Measurements from ENCODE around the gene TOLLIP. TPM values are rescaled to one million over a fixed set of nuclear protein-coding genes. Genes with fewer than 3 reads are reported as not detected.

The TOLLIP gene
- polyA plus RNA-seq, 3 donors from 2014 or later, result 40.5 to 47.8 (median 42.2) TPM

DNA sequence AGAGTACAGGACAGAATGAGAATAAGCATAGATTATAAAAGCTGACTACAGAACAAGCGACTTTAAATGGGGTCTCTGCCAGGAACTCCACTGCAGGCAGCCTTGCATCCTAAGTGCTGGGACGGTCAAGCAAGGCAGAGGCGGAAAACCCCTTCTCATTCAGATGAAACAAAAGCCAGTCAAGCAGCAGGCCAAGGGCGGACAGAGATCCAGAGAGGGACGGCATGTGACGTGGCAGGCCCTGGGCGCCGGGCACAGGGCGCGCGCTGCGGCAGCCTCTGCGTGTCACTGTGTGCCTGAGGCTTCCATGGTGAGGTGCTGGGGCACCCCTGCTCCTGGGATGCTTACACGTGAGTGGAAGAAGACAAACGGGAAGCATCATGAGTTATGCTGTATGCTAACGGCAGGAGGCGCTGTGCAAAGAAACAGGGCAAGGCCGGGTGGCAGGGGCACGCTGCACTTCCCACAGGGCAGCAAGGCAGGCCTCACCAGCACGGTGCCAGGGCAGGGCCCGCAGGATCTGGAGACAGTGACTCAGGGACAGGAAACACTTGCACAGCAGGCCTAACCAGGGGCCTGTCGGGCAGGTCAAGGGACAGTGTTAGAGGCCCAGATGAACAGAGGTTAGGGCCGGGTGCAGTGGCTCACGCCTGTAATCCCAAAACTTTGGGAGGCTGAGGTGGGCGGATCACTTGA lies 6.2 kb downstream of the TOLLIP start:
- Mint-ChIP-seq H3K9me3 (no peaks in the 10 kb centered on the region), H3K4me3 (no peak overlapping the region), H3K36me3 (peaks cover 0 to 3% (median 0%) of the 10 kb centered on the region in 3 donors), H3K4me1 (peaks cover 33 to 47% of the 10 kb centered on the region in 2 donors), H3K27me3 (ENCODE audit: low read depth in 3 of 3) (peaks cover under 1 to 8% (median 2%) of the 10 kb centered on the region in 3 donors), H3K27ac (no peak overlapping the region)
- no peak for DNase-seq

DNA sequence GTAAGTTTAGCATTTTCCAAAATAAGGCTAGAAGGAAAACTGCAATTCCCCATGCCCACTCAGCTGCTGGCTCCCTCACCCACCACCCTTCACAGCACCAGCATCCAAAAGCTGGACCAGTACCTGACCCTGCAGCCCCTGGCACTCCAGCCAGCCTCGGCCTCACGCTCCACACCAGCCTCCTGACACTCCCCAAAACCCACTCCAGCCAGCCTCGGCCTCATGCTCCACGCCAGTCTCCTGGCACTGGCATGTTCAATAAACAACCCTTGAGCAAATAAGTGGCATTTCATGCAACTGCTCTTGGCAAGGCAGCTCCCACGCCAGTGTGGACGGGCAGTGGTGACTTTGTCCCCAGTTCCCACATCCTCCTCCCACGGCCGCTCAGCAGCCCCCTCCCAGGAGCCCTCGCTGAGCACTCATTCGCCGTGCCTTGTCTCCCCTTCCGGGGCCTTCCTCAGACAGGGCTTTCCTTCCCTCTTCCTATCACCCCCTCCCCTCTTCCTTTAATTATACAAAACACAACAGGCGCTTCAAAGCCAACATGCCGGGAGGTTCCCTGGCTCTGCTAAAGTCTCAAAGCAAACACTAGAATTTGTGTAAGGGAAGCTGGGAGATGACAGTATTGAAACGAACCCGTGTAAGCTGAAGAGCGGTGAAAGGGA lies 6.8 kb downstream of the TOLLIP start:
- H3K4me1 Mint-ChIP-seq, result peaks cover 26 to 41% of the 10 kb centered on the region in 2 donors
- no peak for DNase-seq
- peaks cover 0 to 4% (median 0%) of the 10 kb centered on the region in 3 donors for H3K27me3 Mint-ChIP-seq (ENCODE audit: low read depth in 3 of 3)
- no peaks in the 10 kb centered on the region for H3K9me3 Mint-ChIP-seq
- H3K27ac Mint-ChIP-seq, result no peak overlapping the region
- no peak overlapping the region for H3K4me3 Mint-ChIP-seq
- H3K36me3 Mint-ChIP-seq, result peaks cover 0 to 3% (median 0%) of the 10 kb centered on the region in 3 donors

DNA sequence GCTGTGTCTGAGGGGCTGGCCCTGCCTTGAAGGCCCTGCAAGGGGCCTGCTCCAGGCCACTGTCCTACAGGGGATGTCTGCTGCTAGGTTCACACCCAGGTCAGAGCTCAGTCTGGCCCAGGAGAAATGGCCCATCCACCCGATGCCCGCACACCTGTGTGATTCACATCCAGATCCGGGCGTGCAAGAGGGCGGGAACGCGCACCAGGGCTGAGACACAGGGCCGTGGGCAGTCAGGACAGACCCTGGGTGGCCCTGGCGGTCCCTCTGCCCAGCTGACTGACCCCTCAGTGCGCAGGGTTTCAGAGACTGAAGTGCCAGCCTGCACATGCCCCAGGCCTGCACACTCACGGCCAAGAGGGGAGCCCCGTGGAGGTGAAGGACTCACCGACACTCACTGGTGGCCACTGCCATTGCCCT lies 7.4 kb downstream of the TOLLIP start:
- H3K4me3 Mint-ChIP-seq, result no peak overlapping the region
- H3K36me3 Mint-ChIP-seq, result peaks cover 0 to 3% (median 0%) of the 10 kb centered on the region in 3 donors
- no peaks in the 10 kb centered on the region for H3K9me3 Mint-ChIP-seq
- H3K4me1 Mint-ChIP-seq, result peaks cover 20 to 36% of the 10 kb centered on the region in 2 donors
- no peak overlapping the region for H3K27ac Mint-ChIP-seq
- DNase-seq, result no peak
- H3K27me3 Mint-ChIP-seq (ENCODE audit: low read depth in 3 of 3), result peaks cover 0 to 3% (median 0%) of the 10 kb centered on the region in 3 donors

DNA sequence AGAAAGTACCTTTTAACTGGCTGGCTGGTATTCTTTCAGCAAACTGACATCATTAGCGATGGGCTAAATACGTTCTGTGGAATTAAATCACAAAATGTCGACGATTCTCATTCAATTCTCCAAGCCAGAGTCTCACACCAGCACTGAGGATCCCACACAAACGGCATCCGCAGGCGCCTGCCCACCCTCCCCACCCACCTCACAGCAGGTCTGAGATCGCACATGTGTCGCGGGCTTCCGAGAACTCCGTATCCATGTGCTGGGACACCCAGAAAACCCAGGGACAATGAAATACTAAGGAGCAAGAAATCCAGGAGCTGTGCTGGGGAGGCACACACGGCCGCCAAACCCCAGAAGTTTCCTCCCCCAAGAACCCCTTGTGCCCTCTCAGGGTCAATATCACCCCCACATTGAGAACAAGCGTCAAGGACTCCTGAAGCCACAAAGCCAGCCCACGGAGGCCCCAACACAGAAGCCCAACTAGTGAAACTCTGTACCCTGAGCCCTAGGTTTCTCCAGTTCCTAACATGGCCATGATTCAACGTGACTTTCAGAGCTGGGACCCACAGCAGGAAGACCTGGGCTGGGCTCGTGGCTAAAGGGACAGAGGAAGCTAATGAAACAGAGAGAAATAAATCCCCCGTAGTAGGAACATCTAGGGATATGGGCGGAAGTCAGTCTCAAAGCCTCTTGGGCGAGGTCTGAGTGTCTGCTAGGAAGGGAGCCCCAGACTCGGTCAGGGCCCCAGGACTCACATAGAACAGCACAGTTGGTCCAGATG lies 8.0 kb downstream of the TOLLIP start:
- H3K27ac Mint-ChIP-seq, result peak overlapping the region in 2 of 6 donors; percentile 36 to 46

DNA sequence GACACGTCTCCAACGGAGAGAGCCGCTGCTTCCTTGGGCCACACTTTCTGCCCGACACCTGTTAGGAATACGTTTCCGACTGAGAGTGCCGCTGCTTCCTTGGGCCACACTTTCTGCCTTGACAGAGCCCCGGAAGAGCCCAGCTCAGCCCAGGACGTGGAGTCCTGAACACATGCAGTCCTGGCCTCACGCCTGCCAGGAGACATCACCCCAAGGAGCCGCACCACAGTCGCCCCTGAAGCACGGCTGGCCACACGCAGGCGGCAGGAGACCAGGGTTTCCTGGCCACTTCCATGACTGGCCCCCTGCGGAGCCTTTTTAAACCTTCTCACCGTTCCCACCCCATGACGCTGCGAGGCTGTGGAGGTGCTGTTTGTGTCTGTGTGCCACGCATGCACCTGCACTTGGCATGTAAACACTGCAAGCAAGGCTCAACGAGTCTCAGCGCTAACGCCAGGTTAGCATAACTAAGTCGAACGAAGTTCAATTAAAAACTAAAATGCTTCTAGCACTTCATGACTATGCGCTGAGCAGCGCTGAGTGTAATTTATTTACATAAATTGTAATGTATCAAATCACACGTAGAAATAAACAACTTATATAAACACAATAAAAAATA lies 8.8 kb downstream of the TOLLIP start:
- no peak for DNase-seq
- Mint-ChIP-seq H3K4me1 (peaks cover 17 to 31% of the 10 kb centered on the region in 2 donors), H3K4me3 (no peak overlapping the region), H3K9me3 (no peaks in the 10 kb centered on the region), H3K36me3 (peaks cover 0 to 3% (median 0%) of the 10 kb centered on the region in 3 donors), H3K27me3 (ENCODE audit: low read depth in 3 of 3) (peaks cover 0 to 3% (median 0%) of the 10 kb centered on the region in 3 donors), H3K27ac (no peak overlapping the region)

More for the DNA sequence above, 8.0 kb downstream of the TOLLIP start:
- DNase-seq, result no peak
- Mint-ChIP-seq H3K27me3 (ENCODE audit: low read depth in 3 of 3) (peaks cover 0 to 3% (median 0%) of the 10 kb centered on the region in 3 donors), H3K9me3 (no peaks in the 10 kb centered on the region), H3K4me1 (peaks cover 15 to 31% of the 10 kb centered on the region in 2 donors), H3K4me3 (no peak overlapping the region), H3K36me3 (peaks cover 0 to 3% (median 0%) of the 10 kb centered on the region in 3 donors)

DNA sequence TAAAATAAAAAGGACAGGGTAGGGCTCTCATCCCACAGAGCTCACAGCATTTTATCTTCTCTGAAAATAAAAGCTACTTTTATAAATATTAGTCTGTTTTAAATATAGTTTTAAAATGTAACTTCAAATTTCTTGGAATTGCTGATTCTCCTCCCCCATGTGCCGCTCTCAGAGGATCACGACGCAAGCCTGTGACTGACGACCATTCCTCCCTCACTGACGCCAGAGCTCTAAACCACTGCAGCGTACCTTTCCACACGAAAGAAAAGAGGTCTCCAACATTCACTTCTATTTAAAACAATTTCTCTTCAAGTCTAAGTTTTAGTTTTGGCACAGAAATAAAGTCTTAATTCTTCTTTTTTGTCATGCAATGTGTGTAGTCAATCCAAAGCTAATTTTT lies 9.3 kb downstream of the TOLLIP start:
- peaks cover 0 to 3% (median 0%) of the 10 kb centered on the region in 3 donors for H3K27me3 Mint-ChIP-seq (ENCODE audit: low read depth in 3 of 3)
- no peak overlapping the region for H3K4me3 Mint-ChIP-seq
- peaks cover 0 to 3% (median 0%) of the 10 kb centered on the region in 3 donors for H3K36me3 Mint-ChIP-seq
- DNase-seq, result no peak
- H3K27ac Mint-ChIP-seq, result no peak overlapping the region
- H3K4me1 Mint-ChIP-seq, result peaks cover 14 to 31% of the 10 kb centered on the region in 2 donors
- no peaks in the 10 kb centered on the region for H3K9me3 Mint-ChIP-seq

DNA sequence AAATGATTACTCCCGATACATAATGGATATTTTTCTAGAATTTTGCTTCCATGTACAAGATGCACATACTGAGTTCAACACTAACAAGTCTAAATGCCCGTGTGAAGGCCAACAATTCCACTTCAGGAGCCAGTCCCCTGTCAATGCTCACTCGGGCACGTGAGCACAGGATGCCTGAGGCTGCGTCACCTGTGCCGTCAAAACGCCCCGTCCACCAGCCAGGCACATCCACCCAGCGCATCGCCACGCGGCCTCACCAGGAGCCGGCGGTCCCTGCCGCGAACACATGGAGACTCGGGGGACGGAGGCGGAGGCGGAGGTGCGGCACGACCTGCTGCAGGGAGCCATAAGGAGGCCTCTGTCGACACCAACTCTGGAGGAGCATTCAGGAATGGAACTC lies 9.8 kb downstream of the TOLLIP start:
- Mint-ChIP-seq H3K27ac (no peak overlapping the region), H3K4me1 (peaks cover 12 to 27% of the 10 kb centered on the region in 2 donors), H3K36me3 (peaks cover 0 to 3% (median 0%) of the 10 kb centered on the region in 3 donors), H3K9me3 (no peaks in the 10 kb centered on the region), H3K27me3 (ENCODE audit: low read depth in 3 of 3) (peaks cover 0 to 3% (median 0%) of the 10 kb centered on the region in 3 donors), H3K4me3 (no peak overlapping the region)
- no peak for DNase-seq

DNA sequence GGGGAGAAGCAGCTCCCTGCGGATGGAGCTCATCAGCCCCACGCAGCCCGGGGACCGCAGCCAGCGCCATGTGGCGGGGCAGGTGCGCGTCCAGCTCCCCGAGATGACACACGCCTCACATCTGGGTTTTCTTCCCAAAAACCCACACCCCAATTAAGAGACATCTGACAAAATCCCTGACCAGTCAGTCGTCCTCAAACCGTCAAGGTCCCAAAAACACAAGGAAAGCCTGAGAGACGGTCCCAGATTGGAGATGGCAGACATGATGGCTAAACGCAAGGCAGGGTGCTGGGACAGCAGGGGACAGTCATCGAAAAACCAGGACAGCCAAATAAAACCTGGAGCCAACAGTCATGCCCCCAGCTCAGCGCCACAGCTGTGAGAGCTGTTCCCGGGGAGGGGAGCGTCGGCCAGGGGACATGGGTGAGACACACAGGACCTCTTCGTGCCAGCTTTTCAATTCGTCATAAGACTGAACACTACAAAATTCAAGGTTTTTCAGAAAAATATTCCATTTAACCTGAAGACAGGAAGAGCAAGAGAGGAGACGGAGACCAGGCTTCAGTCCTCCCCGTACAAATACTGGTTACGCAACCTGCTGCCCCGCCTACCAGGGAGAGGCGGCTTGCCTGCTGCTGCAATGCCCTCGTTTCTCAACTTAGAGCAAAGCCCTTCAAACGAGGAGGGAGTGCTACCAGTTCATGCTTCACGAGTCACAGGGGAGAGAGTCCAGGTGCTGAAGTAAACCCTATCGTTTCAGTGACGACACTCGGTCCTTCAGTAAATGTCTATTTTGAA lies 10.5 kb downstream of the TOLLIP start:
- H3K9me3 Mint-ChIP-seq, result no peaks in the 10 kb centered on the region
- H3K27ac Mint-ChIP-seq, result no peak overlapping the region
- no peak for DNase-seq
- H3K4me1 Mint-ChIP-seq, result peaks cover 9 to 20% of the 10 kb centered on the region in 2 donors
- peaks cover 0 to 3% (median 0%) of the 10 kb centered on the region in 3 donors for H3K27me3 Mint-ChIP-seq (ENCODE audit: low read depth in 3 of 3)
- peaks cover 0 to 3% (median 0%) of the 10 kb centered on the region in 3 donors for H3K36me3 Mint-ChIP-seq
- H3K4me3 Mint-ChIP-seq, result no peak overlapping the region

DNA sequence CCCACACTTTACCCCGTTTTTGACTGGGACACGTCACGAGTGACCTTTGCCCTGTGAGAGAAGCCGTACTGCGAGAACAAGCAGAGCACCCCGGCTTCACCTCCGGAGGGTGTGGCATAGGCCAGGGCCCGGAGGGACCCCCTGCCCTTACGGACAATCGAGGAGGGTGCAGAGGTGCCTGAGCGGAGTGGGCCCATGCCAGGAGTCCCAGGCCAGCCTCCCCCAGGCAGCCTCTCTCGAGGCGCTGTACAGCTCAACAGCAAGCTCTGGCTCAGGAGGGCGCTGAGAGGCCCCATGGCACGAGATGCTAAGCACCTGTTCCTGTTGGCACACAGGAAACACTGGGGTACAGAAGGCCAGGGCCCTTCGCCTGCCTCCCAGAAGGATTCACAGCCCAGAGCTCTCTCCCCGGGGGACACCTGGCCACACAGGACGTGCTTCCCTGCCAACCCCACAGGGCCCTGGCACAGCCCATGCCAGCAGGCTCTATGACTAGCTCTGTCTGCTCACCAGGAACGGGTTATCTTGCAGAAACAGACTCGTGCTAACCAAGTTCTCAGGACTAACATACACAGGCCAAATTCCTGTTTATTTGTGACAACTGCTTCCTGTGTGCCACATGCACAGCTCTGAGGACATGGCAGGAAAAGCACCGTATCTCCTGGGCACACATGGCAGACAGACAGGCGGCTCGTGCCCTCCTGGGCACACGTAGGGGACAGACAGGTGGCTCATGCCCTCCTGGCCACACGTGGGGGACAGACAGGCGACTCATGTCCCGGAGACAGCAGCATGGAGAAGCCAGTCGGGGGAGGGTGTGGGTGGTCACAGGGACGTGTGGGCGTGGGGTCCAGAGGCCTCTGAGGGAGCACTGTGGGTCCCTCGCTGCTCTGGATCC lies 11.6 kb downstream of the TOLLIP start:
- DNase-seq, result no peak
- Mint-ChIP-seq H3K9me3 (no peaks in the 10 kb centered on the region), H3K4me1 (peaks cover 8 to 12% of the 10 kb centered on the region in 2 donors), H3K27me3 (ENCODE audit: low read depth in 3 of 3) (peaks cover 0 to 3% (median 0%) of the 10 kb centered on the region in 3 donors), H3K4me3 (no peak overlapping the region), H3K36me3 (peaks cover 0 to 3% (median 0%) of the 10 kb centered on the region in 3 donors), H3K27ac (no peak overlapping the region)

DNA sequence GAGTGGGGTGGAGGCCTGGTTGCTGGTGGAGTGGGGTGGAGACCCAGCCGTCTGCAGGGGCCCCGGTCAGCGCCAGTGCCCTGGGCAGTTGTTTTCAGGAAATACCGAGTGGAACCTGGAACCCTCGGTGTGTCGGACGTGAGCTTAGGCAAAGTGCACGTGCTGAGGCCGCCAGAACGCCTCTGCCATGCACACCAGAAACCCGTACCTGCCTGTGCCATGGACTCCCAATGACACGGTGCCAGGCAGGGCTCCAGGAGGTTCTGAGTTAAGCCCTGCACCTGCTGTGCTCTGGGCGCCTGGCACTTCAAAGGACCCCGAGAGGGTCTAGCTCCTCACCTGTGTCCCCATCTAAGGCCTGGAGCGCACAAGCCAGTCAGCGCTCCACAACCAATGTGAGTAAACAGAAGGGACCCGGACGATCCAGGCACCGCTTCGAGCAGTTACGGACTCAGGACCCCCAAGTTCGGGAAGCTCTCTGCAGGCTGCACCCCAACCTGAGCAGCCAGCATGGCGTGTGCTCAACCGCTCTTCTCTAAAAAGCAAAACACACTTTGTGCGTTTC lies 12.3 kb downstream of the TOLLIP start:
- Mint-ChIP-seq H3K4me3 (no peak overlapping the region), H3K27me3 (ENCODE audit: low read depth in 3 of 3) (peaks cover 0 to 4% (median 1%) of the 10 kb centered on the region in 3 donors), H3K9me3 (no peaks in the 10 kb centered on the region), H3K36me3 (peaks cover 3% of the 10 kb centered on the region in 3 donors), H3K4me1 (peaks cover 5 to 10% of the 10 kb centered on the region in 2 donors), H3K27ac (no peak overlapping the region)
- DNase-seq, result no peak

DNA sequence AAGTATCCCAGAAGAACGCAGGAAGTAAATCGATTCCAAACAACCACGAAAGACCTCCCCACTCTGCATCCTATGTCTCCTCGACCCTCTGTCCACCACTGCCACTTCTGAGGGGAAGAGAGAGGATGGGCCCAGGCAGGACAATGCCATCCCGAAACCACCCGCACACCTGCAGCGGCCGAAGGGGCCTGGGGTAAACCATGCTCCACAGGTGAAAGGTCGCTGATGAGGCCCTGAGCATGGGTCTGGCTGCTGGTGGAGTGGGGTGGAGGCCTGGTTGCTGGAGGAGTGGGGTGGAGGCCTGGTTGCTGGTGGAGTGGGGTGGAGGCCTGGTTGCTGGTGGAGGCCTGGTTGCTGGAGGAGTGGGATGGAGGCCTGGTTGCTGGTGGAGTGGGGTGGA lies 13.1 kb downstream of the TOLLIP start:
- Mint-ChIP-seq H3K36me3 (peaks cover 3 to 5% (median 3%) of the 10 kb centered on the region in 3 donors), H3K4me3 (no peak overlapping the region), H3K27me3 (ENCODE audit: low read depth in 3 of 3) (peaks cover 0 to 3% (median 1%) of the 10 kb centered on the region in 3 donors), H3K27ac (no peak overlapping the region), H3K9me3 (no peaks in the 10 kb centered on the region), H3K4me1 (peaks cover 7 to 10% of the 10 kb centered on the region in 2 donors)
- no peak for DNase-seq

DNA sequence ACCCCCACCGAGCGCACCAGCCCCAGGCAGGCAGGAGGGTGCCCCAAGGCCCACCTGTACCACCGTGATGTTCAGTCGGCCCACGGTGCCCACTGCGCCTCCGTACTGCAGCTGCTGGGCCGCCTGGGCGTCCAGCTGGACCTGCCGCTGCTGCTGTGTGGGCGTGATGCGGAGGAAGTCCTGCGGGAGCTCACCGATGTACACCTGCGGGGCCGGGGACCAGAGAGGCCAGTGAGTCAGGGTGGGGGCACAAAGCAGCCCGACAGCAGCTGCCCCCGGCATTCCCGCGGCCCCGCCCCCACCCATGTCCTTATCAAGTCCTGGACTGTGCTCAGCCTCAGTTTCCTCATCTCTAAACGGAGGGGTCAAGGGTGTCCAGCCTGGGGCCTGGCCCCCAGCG lies 13.8 kb downstream of the TOLLIP start:
- Mint-ChIP-seq H3K27me3 (ENCODE audit: low read depth in 3 of 3) (peaks cover 0 to 3% (median 1%) of the 10 kb centered on the region in 3 donors), H3K9me3 (no peaks in the 10 kb centered on the region), H3K4me1 (peaks cover 7 to 10% of the 10 kb centered on the region in 2 donors), H3K4me3 (no peak overlapping the region), H3K27ac (no peak overlapping the region), H3K36me3 (peaks cover 3 to 5% (median 3%) of the 10 kb centered on the region in 3 donors)
- no peak for DNase-seq

Data from immature natural killer cell (primary cell).